AG09319 (cell line): ENCODE results near the gene CHGA.

ENCODE experiments used
- DNase-seq: peaks from one replicate; pipeline ENCODE4 v3.0.0-alpha.2; 2010; ENCODE audit warnings: low read depth; ENCODE audit errors: extremely low read depth
- TF ChIP-seq, protein P1 (sequence below): IDR thresholded peaks from 2 replicates; pipeline ENCODE4 v1.5.1; 2011; ENCODE audit warnings: low read depth, mild to moderate bottlenecking, inconsistent platforms, low read length, moderate library complexity

The CHGA gene

DNA sequence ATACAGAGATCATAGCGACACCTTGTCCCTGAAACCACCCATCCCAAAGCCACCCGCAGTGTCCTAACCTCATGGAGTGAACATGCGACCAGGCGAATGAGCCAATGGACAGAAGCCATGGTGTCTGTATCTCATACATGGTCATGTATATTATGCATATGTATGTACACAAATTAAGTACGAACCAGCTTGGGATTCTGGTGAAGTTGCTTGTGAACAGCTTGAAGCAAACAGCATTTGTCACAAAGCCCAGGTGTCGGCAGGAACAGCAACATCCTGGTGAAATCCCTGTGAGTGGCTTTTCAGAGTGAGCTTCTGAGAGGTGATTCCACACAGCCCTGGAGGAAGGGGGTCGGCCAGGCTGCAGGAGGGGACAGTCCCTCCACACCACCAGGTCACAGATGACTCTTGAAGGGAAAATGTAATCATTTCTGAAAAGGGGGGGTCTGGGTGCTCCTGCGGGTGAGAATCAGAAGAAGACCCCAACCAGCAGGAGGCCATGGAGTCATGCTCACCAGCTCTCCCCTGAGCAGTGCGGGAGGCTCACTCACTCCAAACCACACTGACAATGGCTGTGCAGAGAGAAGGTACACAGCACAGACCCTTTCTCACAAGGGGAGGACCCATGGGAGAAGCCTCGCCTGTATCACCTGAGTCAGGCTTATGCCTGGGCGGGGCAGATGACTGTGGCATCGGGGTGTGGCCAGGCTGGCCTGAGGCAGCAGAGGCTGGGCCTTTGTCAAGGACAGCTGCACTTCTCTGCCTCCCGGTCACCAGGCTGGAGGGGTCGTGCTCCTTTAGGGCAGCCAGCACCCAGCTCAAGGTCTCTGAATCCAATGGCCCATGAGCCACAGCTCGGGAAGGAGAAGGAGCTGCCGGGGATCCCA, 14.3 kb downstream of the CHGA start:
- TF ChIP-seq, protein P1, sequence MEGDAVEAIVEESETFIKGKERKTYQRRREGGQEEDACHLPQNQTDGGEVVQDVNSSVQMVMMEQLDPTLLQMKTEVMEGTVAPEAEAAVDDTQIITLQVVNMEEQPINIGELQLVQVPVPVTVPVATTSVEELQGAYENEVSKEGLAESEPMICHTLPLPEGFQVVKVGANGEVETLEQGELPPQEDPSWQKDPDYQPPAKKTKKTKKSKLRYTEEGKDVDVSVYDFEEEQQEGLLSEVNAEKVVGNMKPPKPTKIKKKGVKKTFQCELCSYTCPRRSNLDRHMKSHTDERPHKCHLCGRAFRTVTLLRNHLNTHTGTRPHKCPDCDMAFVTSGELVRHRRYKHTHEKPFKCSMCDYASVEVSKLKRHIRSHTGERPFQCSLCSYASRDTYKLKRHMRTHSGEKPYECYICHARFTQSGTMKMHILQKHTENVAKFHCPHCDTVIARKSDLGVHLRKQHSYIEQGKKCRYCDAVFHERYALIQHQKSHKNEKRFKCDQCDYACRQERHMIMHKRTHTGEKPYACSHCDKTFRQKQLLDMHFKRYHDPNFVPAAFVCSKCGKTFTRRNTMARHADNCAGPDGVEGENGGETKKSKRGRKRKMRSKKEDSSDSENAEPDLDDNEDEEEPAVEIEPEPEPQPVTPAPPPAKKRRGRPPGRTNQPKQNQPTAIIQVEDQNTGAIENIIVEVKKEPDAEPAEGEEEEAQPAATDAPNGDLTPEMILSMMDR, result no peak
- no peak for DNase-seq

DNA sequence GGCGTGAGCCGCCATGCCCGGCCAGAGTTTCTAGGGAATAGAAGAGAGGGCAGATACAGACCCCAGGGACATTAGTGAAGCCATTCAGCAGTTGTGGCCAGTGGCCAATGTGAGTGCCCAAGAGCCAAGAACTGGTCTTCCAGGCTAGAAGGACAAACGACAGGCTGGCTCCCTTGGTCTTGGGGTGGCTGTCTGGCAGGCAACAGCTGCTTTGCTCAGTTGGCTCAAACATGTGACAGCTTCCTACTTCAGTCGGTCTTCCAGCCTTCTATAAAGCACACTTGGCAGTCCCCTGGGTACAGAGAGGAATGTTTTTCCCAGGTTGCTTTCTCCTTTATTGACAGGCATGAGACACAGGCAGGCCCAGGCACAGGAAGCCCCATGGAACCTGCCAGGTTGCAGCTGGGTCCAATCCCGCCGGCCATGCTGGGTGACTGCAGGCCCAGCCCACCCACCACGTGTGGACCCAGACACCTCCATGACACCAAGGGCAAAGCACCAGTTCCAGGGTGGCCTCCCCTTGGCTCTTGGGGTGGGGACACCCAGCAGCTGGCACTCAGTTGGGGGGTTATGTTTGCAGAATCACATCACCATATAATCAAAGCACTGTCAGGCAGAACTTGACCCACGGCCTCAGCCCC, 15.4 kb downstream of the CHGA start:
- TF ChIP-seq, protein P1, result no peak
- no peak for DNase-seq

DNA sequence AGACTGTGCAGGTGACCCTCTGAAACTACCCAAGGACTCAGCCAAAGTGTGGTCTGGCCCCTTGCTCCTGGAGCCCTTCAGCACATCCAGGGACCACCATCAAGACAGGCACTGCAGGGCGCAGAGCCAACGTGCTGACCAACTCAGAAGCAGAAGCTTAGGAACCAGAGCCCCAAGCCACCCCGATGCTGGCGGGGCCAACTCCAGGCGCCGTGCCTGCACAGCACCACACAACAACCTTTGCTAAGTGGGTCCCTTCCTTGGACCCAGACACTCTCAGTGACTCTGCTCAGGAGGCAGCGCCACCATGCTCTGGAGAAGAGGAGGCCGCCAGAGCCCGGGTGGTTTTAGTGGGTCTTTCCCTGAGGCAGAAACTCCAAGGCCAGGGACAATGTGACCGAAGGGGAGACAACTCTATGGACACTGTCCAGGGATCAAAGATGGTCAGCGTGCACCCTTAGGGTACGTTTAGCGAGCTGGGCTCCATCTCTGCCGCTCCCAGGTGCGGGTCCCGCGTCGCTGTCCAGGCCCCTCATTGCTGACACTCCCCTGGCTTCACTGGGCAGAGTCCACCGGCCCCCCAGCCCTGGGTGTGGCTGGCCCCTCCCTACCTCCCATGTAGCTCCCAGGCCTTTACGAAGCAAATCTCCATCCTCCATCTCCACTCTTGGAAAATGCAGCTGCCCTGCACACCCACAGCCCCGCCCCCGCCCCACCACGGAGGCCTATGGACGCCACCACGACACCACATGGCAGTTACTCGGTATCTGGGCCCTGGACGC, 16.1 kb downstream of the CHGA start:
- no peak for DNase-seq
- TF ChIP-seq, protein P1, result no peak

DNA sequence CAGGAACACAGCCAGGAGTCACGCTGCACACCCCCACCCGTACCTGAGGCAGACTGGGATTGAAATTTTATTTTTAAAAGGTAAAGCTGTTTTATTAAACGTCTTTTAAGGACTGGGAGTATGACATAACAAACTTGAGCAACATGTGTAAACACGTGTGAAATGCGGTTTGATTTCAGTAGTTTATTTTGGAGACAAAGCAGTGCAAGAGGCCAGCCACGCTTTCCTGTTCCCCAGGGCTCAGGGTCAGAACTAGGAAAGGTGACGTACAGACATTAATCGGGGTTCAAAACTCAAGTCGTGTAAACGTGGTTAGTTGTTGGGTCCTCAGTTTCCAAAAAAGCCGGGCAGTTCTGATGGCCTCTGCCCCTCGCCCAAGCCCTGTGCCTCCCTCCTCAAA, 16.7 kb downstream of the CHGA start:
- TF ChIP-seq, protein P1, result no peak
- DNase-seq, result no peak

DNA sequence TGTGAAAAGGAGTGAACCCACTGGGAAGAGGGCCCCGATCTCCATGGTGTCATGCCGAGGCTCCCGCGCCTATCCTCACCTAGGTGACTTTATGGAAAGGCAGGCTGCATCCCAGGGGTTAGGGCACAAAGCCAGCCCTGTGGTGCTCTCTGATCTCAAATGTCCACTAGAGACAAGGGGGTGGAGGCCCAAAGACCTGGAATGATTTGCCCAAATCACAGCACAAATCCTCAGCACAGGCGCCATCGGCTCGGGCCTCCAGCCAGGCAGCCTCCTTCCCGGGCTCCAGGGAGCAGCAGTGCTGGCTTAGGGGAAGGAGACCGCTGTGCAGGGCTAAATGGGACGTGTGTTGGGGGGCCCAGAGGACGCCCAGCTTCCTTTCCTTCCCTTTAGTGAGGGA, 17.6 kb downstream of the CHGA start:
- no peak for DNase-seq
- TF ChIP-seq, protein P1, result no peak

DNA sequence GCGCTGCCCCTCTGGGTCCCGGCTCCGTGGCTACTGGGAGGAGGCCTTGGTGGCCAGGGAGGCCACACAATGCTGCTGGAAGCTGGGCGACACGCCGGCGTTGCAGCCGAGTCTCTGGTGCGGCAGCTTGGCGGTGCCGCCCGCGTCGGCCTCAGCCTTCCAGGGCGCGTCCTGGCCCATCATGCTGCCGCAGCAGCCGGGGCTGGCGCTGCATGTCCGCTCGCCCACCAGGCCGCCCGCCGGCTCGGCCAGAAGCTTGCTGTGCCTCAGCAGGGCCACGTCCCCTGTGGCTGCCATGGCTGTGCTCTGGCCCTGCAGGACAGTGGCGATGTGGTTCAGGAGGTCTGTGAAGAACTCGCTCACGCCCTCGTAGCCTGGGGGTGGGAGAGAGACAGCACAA, 18.6 kb downstream of the CHGA start:
- no peak for DNase-seq
- TF ChIP-seq, protein P1, result no peak
